Panc1 (cell line): ENCODE measurements around the gene POLR3H.

ENCODE experiments used
- CTCF ChIP-seq: fragments of 450-650 bp; IDR thresholded peaks from 2 replicates; pipeline ENCODE4 v1.5.1; 2017; ENCODE audit warnings: mild to moderate bottlenecking
- POLR2AphosphoS5 ChIP-seq: IDR thresholded peaks from 2 replicates; pipeline ENCODE4 v1.6.1; 2012; ENCODE audit warnings: mild to moderate bottlenecking, low read depth, low read length, moderate library complexity
- SIN3A ChIP-seq: IDR thresholded peaks from 2 replicates; pipeline ENCODE4 v1.6.1; 2012; ENCODE audit warnings: low read depth, mild to moderate bottlenecking, low read length, moderate library complexity, borderline replicate concordance; ENCODE audit not compliant: insufficient read depth

- TF ChIP-seq CTCF (no peak), SIN3A (no peak), POLR2AphosphoS5 (no peak)
Measured at GRCh38 chr22:41511521-41511968, 32.7 kb downstream of the POLR3H start.
